Stimulated activated CD8-positive, alpha-beta memory T cell treated with anti-CD3 and anti-CD28 coated beads, Interleukin-7, amount 100 ng/mL, for 24 hours (primary cell): ENCODE measurements around the gene CFAP99.
A peak's percentile ranks its signal among the peaks of the same experiment; 100 is the strongest.
"Not testable (repeated sequence)": the region's sequence is repeated elsewhere in the genome, so short reads cannot be mapped to it uniquely, and the experiment has no call there.

Experiments
- DNase-seq: peaks from one replicate; pipeline ENCODE4 v3.0.0-alpha.2; 2020; ENCODE audit warnings: low read depth

Gene CFAP99

GRCh38 chr4:2446656-2447564 lies 28.2 kb downstream of the CFAP99 start:
- DNase-seq = no peak

GRCh38 chr4:2448589-2448988 lies 29.8 kb downstream of the CFAP99 start:
- DNase-seq = no peak

- DNase-seq = no peak
These were observed 30.3 kb downstream of the CFAP99 start for GRCh38 chr4:2449051-2449450.

GRCh38 chr4:2449511-2450392 lies 31.0 kb downstream of the CFAP99 start:
- no peak for DNase-seq

GRCh38 chr4:2450394-2451035 lies 31.8 kb downstream of the CFAP99 start:
- DNase-seq = no peak

- no peak for DNase-seq
These were observed 32.3 kb downstream of the CFAP99 start for GRCh38 chr4:2451036-2451520.

- no peak for DNase-seq
These were observed 33.3 kb downstream of the CFAP99 start for GRCh38 chr4:2451821-2452785.

- no peak for DNase-seq
These were observed 38.9 kb downstream of the CFAP99 start for GRCh38 chr4:2457481-2458295.

GRCh38 chr4:2458546-2459491 lies 40.1 kb downstream of the CFAP99 start:
- no peak for DNase-seq

- DNase-seq = no peak
These were observed 41.0 kb downstream of the CFAP99 start for GRCh38 chr4:2459589-2460349.

- DNase-seq = no peak
These were observed 42.6 kb downstream of the CFAP99 start for GRCh38 chr4:2461246-2461960.

- peak; percentile 19 for DNase-seq
These were observed 43.6 kb downstream of the CFAP99 start for GRCh38 chr4:2462218-2462991.

- no peak for DNase-seq
These were observed 44.4 kb downstream of the CFAP99 start for GRCh38 chr4:2462992-2463762.

- no peak for DNase-seq
These were observed 46.3 kb downstream of the CFAP99 start for GRCh38 chr4:2465032-2465431.

- DNase-seq = not testable (repeated sequence)
These were observed 46.8 kb downstream of the CFAP99 start for GRCh38 chr4:2465544-2465943.
